BJ (cell line): ENCODE results near the gene GDF9. TPM values are rescaled to one million over a fixed set of nuclear protein-coding genes. Genes with fewer than 3 reads are reported as not detected.

ENCODE experiments used
- CTCF ChIA-PET: fragments of 350-600 bp; formaldehyde crosslinking; extraction: SDS; loops from one replicate; lab custom pipeline; 2021; ENCODE audit warnings: antibody characterized with exemption, inconsistent platforms; lab: Yijun Ruan, JAX
- POLR2A ChIA-PET: fragments of 300-600 bp; sonication (Branson Sonifier 250); formaldehyde crosslinking; extraction: SDS; loops from one replicate; lab custom pipeline; 2021; ENCODE audit warnings: antibody characterized with exemption; lab: Charles Lee
- DNase-seq: peaks from one replicate; pipeline ENCODE4 v3.0.0-alpha.2; 2011; ENCODE audit warnings: low read depth
- H3K27me3 ChIP-seq: 2 replicates; pipeline ENCODE4 v1.6.0; 2011; ENCODE audit warnings: low read length; ENCODE audit not compliant: control insufficient read depth, insufficient read depth
- H3K36me3 ChIP-seq: 2 replicates; pipeline ENCODE4 v1.5.1; 2011; ENCODE audit warnings: low read length; ENCODE audit not compliant: control insufficient read depth, insufficient read depth
- H3K4me3 ChIP-seq: 2 replicates; pipeline ENCODE4 v1.5.1; 2011; ENCODE audit warnings: low read depth, mild to moderate bottlenecking, control low read depth, low read length
- polyA plus RNA-seq: library from polyadenylated mRNA; depleted of rRNA; stranded (reverse); fragments of >200 nt; gene quantifications from 2 replicates; pipeline ENCODE4 v1.2.3, GENCODE V29; 2011
- TF ChIP-seq, protein P1 (sequence below): IDR thresholded peaks from 2 replicates; pipeline ENCODE4 v1.5.1; 2011; ENCODE audit warnings: low read depth, mild to moderate bottlenecking, control low read depth, inconsistent platforms, low read length, moderate library complexity; ENCODE audit not compliant: insufficient read depth

The GDF9 gene
- polyA plus RNA-seq, 1 experiment: 0.20 TPM

DNA sequence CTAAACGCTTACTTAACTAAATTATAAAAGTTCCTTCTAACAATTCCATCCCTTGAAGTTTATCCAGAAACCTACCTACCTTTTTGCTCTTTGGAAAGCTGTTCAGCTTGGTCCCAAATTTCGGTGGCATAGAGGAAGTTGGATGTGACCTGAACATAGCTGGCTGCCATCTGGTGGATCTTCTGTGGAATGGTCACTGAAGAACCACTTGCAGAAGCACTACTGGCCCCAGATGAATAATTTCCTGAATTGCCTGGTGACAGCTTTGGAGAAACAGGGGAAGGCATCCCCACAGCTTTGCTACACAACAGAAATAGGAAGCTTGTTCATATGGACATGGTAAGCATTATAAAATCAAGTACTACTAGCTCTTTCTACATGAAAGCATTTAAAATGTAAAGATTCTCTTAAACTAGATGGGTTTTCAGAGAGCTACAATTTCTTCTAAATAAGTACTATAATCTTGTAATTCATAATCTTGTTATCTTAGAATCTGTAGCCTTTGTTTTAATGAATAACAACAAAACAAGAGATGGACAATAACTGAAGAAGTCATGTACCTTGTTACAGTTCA lies 17.1 kb upstream of the GDF9 start:
- Histone ChIP-seq H3K4me3 (no peak overlapping the region), H3K27me3 (no peaks in the 10 kb centered on the region), H3K36me3 (peaks cover 8% of the 10 kb centered on the region)
- TF ChIP-seq, protein P1, sequence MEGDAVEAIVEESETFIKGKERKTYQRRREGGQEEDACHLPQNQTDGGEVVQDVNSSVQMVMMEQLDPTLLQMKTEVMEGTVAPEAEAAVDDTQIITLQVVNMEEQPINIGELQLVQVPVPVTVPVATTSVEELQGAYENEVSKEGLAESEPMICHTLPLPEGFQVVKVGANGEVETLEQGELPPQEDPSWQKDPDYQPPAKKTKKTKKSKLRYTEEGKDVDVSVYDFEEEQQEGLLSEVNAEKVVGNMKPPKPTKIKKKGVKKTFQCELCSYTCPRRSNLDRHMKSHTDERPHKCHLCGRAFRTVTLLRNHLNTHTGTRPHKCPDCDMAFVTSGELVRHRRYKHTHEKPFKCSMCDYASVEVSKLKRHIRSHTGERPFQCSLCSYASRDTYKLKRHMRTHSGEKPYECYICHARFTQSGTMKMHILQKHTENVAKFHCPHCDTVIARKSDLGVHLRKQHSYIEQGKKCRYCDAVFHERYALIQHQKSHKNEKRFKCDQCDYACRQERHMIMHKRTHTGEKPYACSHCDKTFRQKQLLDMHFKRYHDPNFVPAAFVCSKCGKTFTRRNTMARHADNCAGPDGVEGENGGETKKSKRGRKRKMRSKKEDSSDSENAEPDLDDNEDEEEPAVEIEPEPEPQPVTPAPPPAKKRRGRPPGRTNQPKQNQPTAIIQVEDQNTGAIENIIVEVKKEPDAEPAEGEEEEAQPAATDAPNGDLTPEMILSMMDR: peak; percentile 79
- DNase-seq: no peak
- POLR2A ChIA-PET: no interaction called here
- CTCF ChIA-PET: interaction anchor here (0.8 to 8.2 kb wide), 20 partner anchors 8 to 168 kb away, joined by 3 to 111 read pairs (median 4); partner anchors contain the start of genes GDF9, HSPA4, LEAP2 and SHROOM1

DNA sequence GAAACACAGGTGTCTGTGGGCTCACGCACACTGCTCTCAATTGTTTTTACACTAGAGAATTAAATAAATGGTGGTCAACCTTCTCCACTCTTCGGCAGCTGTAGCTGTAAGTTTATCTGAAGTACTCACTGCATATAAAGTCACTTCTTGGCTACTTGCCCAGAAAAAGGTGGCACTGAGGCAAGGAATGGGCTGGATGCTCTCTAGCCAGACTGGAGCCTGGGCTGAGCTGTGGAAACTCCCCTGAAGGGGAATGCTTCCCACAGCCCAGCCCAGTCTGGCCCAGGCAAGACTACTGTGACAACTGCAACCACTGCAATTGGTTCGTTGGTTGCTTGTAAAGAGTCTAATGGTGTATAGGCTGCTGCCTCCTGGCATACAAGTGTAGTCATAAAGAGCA lies 11.7 kb upstream of the GDF9 start:
- ChIA-PET POLR2A (no interaction called here), CTCF (interaction anchor here (0.8 to 2.7 kb wide), 4 partner anchors 17 to 491 kb away, joined by 3 to 12 read pairs (median 7); partner anchors contain the start of genes HSPA4 and SHROOM1)
- H3K27me3 ChIP-seq: no peaks in the 10 kb centered on the region; the same call in 1 of the 2 replicates
- H3K4me3 ChIP-seq: no peak overlapping the region
- peaks cover 11% of the 10 kb centered on the region for H3K36me3 ChIP-seq
- DNase-seq: no peak
- TF ChIP-seq, protein P1: no peak

DNA sequence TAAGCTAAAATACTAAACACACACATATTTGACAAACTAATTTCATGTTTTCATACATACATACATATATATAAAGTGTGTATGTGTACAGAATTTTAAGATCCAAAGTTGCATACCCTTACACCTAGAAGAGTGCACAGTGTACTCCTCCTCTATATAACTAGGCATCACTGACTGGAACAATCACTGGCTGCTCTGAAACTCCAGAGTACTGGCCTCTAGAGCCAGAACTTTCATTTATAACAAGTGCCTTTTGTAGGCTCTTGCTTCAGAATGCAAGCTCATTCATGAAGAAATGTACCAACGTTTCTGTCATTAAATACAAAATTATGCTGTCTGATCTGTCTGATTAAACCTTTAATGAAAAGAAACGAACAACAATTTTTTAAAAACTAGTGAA lies 11.2 kb upstream of the GDF9 start:
- Histone ChIP-seq H3K27me3 (no peaks in the 10 kb centered on the region; the same call in 1 of the 2 replicates), H3K4me3 (no peak overlapping the region), H3K36me3 (peaks cover 10% of the 10 kb centered on the region)
- ChIA-PET POLR2A (no interaction called here), CTCF (interaction anchor here (0.8 to 2.7 kb wide), 6 partner anchors 9 to 491 kb away, joined by 3 to 12 read pairs (median 5); partner anchors contain the start of genes HSPA4 and SHROOM1)
- TF ChIP-seq, protein P1: no peak
- no peak for DNase-seq

DNA sequence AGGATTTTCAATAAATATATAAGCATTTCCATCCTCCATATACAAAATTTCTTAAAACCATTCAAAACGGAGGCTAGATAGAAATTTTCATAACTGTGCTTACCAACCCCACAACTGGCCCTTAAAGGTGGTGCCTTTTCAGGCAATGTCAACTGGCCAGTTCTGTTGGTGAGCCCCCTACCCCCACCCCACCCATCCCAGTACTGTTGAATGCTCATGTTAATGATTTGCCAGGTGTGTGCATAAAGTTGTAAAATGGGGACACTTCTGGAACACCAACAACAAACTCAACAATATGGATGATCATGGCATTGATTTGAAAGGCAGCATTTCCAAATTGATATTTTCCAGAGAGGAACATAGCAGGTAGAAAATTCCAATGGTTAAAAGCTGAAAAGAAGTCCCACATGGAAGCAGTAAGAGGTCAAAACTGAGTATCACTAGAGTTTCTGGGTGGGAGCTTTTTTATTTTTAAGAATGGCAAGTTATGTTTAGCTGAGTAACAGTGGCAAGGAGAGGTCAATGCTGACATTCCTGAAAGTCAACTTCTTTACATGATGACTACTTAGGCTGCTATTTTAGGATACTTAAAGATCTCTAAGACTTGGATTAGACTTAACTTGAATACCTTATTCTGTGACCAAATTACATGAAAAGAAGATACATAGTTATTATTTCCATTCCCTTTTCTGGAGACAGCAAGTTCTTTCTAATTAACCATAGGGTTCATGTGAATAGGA lies 9.9 kb upstream of the GDF9 start:
- no peak for DNase-seq
- CTCF ChIA-PET: interaction anchor here (0.8 to 2.7 kb wide), 4 partner anchors 8 to 47 kb away, joined by 3 to 12 read pairs (median 7); partner anchors contain the start of gene SHROOM1
- H3K27me3 ChIP-seq: no peaks in the 10 kb centered on the region; the same call in 1 of the 2 replicates
- peaks cover 6% of the 10 kb centered on the region for H3K36me3 ChIP-seq
- POLR2A ChIA-PET: interaction anchor here (0.6 kb wide), 1 partner anchor 48 kb away, joined by 4 read pairs; no protein-coding TSS in a partner anchor
- H3K4me3 ChIP-seq: no peak overlapping the region
- TF ChIP-seq, protein P1: no peak

DNA sequence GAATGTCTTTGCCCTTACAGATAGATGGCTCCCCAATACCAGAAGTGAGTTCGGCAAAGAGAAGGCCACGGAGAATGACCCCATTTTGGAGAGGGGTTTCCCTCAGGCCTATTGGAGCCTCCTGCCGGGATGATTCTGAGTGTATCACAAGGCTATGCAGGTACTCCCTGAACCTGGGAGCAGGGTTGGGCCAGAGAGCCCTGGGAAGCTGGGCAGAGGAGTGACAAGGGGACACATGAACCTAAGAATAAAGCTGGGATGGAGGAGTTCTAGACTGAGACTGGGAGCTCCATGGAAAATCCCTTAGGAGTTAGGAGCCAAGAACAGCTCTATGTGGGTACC lies 7.6 kb upstream of the GDF9 start:
- TF ChIP-seq, protein P1: no peak
- peaks cover 10% of the 10 kb centered on the region for H3K36me3 ChIP-seq
- no peaks in the 10 kb centered on the region; the same call in 1 of the 2 replicates for H3K27me3 ChIP-seq
- ChIA-PET CTCF (interaction anchor here (0.7 to 1.1 kb wide), 3 partner anchors 9 to 43 kb away, joined by 3 to 4 read pairs (median 4); partner anchors contain the start of gene SHROOM1), POLR2A (no interaction called here)
- no peak overlapping the region for H3K4me3 ChIP-seq
- no peak for DNase-seq
